AG08396 (cell line): ENCODE measurements around the gene EXD3.

Source experiments
- DNase-seq: peaks from one replicate; pipeline ENCODE4 v3.0.0; 2012; ENCODE audit warnings: low spot score, mixed read lengths

Gene EXD3

DNA sequence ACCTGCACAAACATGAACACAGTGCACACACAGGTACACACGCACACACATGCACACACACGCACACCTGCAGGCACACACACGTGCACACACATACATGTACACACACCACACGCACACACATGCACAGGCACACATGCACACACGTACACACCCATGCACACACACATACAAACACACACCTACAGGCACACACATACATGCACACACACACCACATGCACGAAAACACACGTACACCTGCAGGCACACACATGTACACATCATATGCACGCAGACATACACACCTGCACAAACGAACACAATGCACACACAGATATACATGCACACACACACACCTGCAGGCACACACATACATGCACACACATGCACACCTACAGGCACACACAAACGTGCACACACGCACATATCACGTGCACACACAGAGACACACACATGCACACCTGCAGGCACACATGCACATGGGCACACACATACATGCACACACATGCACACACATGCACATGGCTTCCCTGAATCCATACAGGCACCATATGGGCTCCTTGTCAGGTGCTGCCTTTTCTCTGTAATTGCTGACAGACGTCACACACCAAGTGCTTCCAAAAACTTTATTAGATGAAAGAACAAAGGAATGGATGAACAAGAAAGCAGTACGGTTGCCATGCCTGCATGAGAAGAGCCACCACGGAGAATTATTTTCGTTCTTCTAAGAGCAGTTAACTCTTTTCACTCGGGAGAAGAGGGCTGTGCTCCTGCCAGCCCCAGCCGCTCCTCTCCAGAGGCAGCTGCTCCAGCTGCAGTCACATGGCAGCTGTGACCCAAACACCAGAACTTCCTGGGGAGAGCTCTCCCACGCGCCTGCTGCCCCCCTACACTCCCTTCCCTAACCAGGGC is 57.2 kb downstream of the EXD3 start:
- no peak for DNase-seq

DNA sequence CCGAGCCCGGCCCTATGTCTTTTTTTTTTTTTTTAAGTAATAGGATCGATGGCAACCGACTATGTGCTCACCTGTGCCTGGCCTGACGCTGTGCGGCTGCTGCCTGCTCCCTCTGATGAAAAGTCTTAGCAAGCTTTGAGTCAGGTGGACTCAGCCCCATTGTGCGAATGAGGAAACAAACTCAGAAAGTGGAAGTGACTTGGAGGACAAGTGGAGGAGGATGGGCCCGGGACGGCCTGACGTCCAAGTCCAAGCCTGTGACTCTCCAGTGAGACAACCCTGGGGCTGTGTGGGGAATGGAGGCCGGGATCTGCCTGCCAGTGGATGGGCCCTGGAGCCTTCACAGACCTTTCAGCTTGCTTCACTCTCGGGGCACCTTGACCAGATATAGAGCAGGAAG is 57.9 kb downstream of the EXD3 start:
- no peak for DNase-seq

DNA sequence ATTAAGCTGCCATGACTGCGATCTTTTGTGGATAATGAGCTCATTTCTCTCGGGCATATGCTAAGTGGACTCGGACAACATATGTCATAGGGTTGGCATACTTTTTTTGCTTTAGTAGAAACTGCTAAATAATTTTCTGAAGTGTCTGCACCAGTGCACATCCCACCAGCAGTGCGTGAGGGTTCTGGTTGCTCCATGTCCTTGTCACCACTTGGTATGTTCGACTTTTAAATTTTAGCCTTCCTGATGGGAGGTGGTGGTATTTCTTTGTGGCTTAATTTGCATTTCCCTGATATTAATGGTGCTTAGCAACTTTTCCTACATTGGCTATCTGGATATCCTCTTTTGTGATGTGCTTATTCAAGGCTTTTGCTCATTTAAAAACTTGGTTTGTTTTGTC is 63.1 kb downstream of the EXD3 start:
- no peak for DNase-seq

DNA sequence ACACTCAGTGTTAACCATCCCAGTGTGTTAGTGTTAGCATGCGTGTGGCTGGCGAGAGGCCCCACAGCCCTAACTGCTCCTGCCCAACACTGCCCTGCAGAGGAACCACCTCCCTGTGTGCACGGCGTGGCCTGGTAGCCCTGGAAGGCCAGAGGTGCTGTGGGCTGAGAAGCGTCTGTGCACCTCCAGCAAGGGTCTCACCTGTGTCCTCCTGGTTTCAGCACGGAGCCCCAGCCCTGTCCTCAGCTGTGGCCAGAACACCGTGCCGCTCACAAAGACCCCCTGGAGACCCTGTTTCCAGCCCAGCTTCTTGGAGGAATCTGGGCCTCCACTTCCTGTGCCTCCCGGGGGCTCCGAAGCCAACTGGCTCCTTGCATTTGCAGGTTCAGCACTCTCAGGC is 64.8 kb downstream of the EXD3 start:
- DNase-seq = no peak

DNA sequence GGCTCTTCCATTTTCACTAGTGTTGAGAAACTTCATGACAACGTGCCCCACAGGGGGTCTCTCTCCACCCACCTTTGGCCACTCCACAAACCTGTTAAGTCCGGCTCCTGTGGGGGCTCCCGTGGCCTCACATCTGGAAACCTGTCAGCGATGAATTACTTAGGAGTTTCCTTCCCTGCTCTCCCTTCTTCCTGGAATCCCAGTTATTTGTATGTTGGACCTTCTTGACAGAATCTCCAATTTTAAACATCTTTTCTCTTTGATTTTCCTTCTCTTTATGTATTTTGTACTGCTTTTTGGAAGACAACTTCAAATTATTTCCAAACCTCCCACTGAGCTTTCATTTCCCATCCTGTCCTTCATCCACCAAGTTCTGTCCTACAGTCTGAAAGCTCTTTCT is 65.8 kb downstream of the EXD3 start:
- no peak for DNase-seq

DNA sequence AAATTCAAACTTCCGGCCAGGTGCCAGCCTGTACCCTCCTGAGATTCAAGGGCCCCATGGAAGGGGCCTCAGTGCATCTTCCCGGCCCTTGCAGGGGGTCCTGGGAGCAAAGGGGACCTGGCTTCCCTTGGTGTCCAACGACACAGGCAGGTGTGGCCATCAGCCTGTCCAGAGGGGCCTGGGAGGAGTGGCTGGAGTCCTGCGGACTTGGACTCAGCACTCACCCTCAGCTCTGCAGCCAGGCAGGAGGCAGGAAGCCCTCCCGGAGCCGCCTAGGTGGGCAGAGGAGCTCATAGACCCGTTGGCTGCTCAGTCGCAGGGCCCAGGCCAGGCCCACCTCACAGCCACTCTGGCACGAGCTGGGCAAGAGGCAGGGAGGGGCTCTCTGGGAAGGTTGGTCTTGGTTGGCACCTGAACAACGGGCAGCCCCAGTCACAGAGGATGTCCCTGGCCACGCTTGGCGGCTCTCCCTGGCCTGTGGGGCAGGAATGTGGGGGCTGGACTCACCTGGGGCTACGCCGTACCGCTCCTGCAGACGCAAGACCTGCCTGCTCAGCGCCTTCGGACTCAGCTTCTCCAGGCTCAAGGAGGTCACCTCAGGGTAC is 67.1 kb downstream of the EXD3 start:
- peak; percentile 2 for DNase-seq

DNA sequence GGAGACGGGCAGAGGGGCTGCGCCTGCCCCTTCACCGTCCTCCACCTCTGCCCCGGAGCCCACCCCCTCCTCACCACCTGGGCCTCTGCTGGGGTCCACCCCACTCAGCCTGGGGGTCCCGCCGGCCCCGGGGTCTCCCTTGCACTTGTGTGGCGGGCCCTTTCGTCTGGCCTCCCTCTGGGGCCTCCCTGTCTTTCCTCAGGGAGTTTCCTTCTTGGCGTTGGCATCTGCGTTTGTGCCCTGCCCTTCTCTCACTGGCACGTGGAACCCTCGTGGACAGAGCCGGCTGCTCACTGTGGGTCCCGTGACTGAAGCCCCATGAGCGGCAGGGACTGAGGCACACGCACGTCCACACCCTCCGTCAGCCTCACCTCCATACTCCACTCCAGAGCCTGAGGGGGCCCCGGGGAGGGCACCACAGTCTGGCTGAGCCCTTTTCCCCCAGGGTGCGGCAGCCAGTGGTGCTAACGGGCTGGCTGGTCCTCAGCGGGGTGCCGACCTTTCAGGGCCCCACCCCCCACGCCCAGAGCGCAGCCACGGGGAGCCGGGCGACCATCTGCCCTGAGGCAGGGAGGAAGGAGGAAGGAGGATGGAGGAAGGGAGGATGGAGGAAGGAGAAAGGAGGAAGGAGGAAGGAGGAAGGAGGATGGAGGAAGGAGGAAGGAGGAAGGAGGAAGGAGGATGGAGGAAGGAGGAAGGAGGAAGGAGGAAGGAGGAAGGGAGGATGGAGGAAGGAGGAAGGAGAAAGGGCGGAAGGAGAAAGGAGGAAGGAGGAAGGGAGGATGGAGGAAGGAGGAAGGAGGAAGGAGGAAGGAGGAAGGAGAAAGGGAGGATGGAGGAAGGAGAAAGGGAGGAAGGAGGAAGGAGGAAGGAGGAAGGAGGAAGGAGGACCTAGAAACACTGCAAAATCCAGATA is 67.9 kb downstream of the EXD3 start:
- DNase-seq = peak; percentile 5

DNA sequence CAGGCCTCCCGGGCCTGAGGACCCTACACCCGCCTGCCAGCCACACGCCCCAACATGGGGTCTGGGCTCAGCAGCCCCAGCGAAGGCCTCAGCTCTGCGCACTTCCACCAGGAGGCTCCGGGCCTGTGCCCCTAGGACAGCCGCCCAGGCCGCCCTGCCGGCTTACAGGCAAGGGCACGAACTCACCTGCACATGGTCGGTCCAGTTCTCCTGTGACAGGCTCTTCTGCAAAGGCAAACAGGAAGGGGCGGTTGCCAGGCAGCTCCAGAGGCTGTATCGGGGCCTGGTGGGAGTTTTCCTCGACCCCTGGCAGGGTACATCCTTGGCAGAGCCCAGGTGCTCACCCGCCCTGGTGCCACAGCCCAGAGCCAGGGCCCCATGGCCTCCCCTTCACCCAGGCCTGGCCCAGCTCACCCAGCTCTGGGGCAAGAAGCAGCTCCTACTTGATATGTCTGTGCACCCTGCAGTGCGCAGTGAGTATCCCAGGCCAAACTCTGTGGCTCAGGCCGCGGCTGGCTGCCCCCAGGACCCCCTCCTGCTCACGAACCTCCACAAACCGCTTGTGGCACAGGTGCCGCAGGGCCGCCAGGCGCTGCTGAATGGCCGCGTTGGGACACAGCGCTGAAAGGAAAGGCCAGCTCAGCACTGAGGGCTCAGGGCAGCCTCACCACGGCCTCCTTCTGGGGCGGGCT is 68.7 kb downstream of the EXD3 start:
- peak; percentile 3 for DNase-seq

DNA sequence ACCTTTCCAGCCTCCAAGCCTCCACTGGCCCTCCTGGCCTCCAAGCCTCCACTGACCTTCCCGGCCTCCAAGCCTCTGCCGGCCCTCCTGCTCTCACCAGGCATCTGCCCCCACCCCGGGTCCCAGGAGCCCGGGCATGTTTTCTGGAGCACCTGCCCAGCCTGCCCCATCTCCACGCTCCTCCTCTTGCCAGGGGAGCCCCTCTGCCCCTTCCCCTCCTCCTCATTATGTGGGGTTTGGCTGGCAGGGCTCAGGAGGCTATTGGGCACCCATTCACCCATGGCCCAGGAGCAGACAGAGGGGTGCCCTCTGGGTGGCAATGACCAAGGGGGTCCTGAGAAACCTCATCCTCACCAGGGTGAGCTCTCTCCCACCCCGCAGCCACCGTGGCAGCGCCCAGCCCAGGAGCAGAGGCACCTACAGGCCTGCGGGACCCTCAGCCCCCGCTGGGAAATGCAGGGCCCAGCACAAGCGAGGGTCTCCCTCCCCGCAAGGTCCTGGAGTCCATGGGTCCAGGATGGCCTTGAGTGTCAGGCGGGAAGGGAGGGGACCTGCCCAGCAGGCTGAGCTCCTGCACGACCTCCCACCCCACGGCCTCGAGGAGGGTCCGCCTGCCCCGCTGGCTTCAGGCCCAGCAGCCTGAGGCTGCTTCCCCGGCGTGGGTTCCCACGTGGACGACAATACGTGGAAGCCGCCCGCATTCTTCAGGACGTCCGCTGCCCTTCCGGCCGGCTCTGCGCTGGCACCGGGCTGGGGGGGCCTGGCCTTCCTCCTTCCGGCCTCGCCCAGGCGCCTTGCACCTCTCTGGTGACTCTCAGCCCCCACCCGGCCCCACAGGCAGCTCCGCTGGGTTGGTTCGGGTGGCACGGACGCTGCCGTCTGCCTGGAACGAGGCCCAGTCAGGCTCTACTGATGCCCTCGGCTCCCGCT is 69.5 kb downstream of the EXD3 start:
- peak; percentile 8 for DNase-seq

DNA sequence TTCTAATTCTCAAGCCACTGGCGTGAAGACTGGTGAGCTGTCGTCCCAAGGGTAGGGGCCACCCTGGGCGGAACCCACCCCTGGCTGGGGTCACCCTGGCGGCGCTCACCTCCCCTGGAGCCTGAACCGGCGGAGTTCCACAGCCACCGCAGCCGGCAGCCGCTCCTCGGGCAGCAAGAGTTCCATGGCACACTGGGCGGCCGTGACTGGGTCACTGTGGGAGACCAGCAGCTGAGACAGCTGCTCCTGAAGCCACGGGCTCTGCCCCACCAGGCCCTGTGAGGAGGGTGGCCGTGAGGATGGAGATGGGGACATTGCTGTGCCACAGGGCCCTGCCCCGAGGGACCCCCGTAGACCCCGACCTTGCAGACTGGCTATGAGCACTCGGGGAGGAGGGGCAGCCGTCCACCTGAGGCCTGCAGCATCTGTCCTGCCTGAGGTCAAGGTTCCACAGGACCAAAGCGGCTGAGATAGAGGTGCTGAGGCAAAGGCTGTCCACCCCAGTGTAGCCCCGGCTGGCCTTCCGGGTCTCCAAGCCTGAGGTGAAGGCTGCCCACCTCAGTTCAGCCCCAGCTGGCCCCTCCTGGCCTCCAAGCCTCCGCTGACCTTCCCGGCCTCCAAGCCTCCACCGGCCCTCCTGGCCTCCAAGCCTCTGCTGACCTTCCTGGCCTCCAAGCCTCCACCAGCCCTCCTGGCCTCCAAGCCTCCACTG is 70.3 kb downstream of the EXD3 start:
- DNase-seq = no peak

DNA sequence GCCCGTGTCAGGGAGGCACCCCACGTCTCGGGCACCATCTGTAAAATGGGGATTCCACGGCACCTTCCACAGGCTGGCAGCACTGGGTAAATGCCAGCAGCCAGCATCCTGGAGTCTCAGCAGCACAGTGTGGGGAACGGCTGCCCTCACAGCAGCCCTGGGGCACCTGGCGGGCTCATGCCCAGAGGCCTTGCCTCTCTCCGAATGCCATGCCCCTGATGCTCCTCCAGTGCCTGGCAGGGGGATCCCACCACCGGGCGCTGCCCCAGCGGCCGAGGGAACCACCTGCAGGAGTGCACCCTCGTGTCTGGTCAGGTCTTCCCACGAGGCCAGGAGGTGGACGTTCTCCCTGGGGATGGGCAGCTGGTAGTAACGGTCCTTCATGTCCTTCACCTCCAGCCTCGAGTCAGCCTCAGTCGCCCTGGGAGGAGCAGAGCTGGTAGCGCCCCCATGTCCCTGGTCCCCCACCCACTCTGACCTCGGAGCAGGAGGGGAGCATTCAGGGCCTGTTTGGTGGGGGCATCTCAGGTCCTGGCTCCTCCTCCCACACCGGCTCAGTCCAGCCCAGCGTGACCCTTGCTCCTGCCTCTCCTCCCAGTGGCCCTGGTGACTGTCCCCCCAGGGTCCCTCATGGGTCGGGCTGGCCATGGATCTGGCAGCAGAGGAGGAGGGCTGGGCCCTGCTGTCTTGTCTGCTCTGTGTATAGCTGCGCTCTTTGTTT is 71.0 kb downstream of the EXD3 start:
- peak; percentile 5 for DNase-seq

DNA sequence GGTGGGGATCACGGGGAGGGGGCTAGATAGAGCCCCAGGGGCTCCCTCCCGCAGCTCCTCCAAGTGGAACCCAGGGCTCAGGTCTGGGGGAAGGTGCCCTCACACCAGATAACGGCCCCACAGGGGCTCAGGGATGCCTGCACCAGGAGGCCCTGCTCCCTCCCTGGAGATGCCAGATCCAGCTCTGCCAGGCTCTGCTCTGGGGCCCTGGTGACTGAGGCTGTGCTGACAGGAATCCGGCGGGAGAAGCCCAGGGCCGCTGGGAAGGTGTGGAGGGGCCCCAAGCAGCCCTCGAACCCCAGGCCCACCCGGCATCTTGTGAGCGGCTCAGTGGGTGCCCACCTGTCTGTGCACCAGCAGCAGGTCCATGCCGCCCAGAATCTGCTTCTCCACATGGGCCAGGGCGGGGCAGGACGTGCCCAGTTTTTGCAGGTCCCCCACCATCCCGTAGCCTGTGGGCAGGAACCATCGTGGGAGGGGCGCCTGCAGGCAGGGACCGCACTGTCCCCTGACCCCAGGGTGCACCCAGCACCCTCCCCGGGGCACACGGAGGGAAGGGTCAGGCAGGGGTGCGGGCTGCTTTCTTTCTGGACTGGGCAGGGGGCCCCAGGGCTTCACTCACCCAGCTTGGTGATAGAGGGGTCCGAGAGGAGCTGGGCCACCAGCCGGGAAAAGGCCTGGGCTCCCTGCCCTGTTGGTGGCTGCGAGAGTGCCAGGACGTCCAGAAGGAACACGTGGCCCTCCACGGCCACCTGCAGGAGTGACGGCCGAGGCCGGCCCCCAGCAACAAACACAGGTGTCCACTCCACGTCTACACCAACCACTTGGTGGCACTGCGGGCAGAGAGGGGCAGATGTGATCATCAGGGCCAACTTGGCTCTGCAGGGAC is 72.0 kb downstream of the EXD3 start:
- no peak for DNase-seq

DNA sequence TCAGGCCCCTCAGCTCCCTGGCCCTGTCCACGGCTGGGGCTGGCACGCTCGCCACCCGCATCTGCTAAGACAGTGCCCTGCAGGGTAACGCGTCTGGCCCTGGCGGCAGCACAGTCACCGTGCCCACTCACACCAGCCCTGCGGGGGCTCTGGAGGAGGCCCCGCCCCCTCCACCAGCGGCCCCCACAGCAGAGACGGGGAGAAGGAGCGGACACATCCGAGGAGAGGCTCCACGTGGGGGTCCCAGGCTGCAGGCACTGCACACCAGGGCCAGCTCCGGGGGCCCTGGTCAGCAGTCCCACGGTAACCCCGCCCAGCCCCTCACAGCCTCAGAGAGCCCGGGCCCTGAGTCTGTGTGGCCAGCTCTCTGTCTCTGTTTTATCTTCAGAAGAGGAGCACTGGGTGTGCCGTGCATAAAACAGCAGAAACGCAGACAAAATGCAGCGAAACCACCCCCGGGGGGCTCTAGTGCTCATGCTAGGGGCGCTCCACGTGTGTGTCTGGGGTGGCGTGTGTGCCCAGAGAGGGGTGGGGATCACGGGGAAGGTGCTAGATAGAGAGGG is 73.4 kb downstream of the EXD3 start:
- no peak for DNase-seq

DNA sequence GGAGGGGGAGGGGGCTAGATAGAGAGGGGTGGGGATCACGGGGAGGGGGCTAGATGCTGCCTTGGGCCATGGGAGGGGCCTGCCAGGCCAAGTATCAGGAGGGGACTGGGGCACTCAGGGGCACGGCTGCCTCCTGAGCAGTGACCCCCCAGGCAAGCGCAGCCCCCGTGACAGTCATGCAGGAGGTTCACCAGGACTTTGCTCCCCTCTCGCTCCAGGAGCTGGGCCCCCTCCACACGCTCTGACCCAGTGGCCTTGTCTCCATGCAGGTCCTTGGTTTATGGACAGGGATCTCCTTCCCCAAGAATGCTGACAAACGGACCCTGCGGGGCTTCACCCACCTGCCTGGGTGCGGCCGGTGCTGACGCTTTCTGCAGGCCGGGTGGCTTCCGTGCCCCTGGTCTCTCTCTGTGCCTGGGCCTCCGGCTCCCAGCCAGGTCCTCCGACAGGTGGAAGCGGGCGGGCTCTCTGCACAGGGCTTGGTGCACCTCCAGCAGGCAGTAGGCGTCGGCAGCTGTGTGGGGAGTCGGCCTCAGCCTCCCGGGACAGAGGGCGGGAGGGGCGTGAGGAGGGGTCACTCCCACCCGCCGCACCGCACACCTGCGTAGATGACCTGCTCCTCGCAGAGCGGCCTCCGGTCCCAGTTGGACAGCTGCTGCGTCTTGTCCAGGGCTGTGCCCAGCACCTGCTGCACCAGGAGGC is 74.0 kb downstream of the EXD3 start:
- no peak for DNase-seq

DNA sequence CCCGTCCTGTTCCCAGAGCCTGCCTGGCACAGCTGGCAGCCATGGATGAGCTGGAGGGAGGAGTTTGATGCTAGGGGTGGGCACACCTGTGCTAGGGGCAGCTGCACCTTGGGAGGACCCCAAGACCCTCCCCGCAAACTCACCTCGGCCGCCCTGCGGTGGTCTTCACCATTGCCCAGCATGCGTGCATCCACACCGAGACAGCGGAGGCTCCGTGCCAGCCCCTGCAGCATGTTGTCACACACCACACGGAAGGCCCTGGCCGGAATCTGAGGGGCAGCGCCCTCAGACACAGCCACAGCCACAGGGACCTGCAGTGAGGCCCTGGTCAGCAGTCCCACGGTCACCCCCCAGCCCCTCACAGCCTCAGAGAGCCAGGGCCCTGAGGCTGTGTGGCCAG is 75.0 kb downstream of the EXD3 start:
- no peak for DNase-seq

DNA sequence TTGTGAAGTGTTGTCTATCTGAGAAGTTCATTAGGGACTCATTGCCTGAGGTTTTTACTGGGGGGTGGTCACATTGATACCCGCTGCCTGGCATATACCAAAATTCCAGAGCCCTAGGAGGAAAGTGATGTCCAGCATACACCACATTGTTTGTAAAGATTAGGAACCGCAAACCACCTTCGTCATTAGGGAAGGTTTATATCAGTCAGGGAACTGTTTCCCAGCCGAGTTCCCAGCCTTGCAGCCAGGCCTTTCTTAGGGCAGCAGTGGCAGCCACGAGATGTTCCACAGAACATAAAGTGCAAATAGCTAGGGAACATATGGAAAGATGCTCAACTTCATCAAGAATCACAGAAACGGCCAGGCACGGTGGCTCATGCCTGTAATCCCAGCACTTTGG is 80.5 kb downstream of the EXD3 start:
- no peak for DNase-seq

DNA sequence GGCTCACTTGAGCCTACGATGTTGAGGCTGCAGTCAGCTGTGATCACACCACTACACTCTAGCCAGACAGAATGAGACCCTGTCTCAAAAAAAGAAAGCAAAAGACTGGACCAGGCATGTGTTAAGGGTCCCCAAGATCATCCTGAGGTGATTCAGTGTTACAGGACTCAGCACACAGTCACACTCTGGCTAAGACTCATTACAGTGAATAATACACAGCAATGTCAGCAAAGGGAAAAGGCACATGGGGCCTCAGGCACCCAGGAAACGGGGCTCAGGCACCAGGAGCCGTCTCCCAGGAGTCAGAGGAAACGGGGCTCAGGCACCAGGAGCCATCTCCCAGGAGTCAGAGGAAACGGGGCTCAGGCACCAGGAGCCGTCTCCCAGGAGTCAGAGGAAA is 81.7 kb downstream of the EXD3 start:
- DNase-seq = no peak
